Chondrocyte (in vitro differentiated cells): ENCODE data around the gene ACSS3. TPM values are rescaled to one million over a fixed set of nuclear protein-coding genes. Genes with fewer than 3 reads are reported as not detected.

Experiments
- DNase-seq: peaks from one replicate; pipeline ENCODE4 v3.0.0; 2021; ENCODE audit warnings: mixed read lengths, low spot score
- H3K27ac Mint-ChIP-seq: one replicate; pipeline ENCODE4 v1.8.0; 2021; ENCODE audit warnings: mild to moderate bottlenecking, moderate library complexity, mixed read lengths; ENCODE audit not compliant: unreplicated experiment
- H3K27me3 Mint-ChIP-seq: 2 replicates; pipeline ENCODE4 v1.8.0; 2021; ENCODE audit warnings: low read depth, mixed read lengths
- H3K36me3 Mint-ChIP-seq: 2 replicates; pipeline ENCODE4 v1.8.0; 2021; ENCODE audit warnings: low read depth, mixed read lengths
- H3K4me1 Mint-ChIP-seq: 2 replicates; pipeline ENCODE4 v1.8.0; 2021; ENCODE audit warnings: low read depth, mild to moderate bottlenecking, mixed read lengths
- H3K4me3 Mint-ChIP-seq: one replicate; pipeline ENCODE4 v1.8.0; 2021; ENCODE audit warnings: mild to moderate bottlenecking, moderate library complexity, mixed read lengths; ENCODE audit not compliant: unreplicated experiment
- H3K9me3 Mint-ChIP-seq: 2 replicates; pipeline ENCODE4 v1.8.0; 2021; ENCODE audit warnings: low read depth, mixed read lengths
- total RNA-seq: library from RNA; stranded (reverse); gene quantifications from 3 replicates; pipeline ENCODE4 v1.2.1, GENCODE V29; 2021
- TF ChIP-seq, protein P1 (sequence below): fragments of 200-600 bp; sonication (generic); IDR thresholded peaks from 2 replicates; pipeline ENCODE4 v1.5.0; 2021; ENCODE audit warnings: antibody characterized with exemption, mild to moderate bottlenecking, moderate library complexity

The ACSS3 gene
- total RNA-seq, 1 donor from 2014 or later: 2.2 TPM

DNA sequence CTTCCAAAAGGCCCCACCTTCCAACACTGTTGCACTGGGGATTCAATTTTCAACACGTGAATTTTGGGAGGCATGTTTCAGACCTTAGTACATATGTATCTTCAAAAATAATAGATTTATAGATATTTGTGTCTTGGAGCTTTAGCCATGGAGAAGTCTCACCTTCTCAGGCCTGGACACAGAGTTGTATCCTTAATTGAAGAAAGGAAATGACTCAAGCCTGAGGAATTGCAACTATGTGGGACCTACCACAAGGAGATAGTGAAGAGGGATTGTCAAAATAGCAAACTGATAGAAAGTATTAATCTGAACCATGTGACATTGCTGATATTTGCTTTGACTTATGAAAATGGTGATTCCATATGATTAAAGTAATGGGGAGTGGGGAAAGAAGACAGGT lies 89.8 kb downstream of the ACSS3 start:
- H3K36me3 Mint-ChIP-seq: no peaks in the 10 kb centered on the region
- DNase-seq: no peak
- TF ChIP-seq, protein P1, sequence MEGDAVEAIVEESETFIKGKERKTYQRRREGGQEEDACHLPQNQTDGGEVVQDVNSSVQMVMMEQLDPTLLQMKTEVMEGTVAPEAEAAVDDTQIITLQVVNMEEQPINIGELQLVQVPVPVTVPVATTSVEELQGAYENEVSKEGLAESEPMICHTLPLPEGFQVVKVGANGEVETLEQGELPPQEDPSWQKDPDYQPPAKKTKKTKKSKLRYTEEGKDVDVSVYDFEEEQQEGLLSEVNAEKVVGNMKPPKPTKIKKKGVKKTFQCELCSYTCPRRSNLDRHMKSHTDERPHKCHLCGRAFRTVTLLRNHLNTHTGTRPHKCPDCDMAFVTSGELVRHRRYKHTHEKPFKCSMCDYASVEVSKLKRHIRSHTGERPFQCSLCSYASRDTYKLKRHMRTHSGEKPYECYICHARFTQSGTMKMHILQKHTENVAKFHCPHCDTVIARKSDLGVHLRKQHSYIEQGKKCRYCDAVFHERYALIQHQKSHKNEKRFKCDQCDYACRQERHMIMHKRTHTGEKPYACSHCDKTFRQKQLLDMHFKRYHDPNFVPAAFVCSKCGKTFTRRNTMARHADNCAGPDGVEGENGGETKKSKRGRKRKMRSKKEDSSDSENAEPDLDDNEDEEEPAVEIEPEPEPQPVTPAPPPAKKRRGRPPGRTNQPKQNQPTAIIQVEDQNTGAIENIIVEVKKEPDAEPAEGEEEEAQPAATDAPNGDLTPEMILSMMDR: no peak
- H3K9me3 Mint-ChIP-seq: no peaks in the 10 kb centered on the region
- peaks cover 11% of the 10 kb centered on the region for H3K4me1 Mint-ChIP-seq
- no peak overlapping the region for H3K27ac Mint-ChIP-seq
- no peak overlapping the region for H3K4me3 Mint-ChIP-seq
- H3K27me3 Mint-ChIP-seq: no peaks in the 10 kb centered on the region

DNA sequence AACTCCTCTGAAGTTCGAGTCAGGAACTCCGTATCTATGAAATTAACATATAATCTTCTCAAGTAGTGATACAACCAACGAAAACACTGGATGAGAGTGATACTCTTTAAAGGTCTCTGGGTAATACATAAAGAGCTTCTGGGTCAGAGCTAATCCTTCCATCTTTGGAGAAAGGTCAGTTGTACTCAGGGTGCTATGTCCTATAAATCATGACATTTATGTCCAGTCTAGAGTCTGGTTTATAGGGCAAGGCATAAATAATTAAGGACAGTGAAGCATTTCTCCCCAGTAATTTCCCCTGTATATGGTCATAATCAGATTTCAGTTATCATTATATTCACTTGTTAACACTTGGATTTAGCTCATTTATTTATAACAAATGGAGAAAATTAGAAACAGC lies 90.6 kb downstream of the ACSS3 start:
- Mint-ChIP-seq H3K27ac (no peak overlapping the region), H3K36me3 (no peaks in the 10 kb centered on the region), H3K9me3 (no peaks in the 10 kb centered on the region), H3K4me3 (no peak overlapping the region), H3K27me3 (no peaks in the 10 kb centered on the region), H3K4me1 (peaks cover 11% of the 10 kb centered on the region)
- TF ChIP-seq, protein P1: no peak
- DNase-seq: no peak

GRCh38 chr12:81170072-81170471 lies 92.2 kb downstream of the ACSS3 start:
- no peak overlapping the region for H3K4me3 Mint-ChIP-seq
- no peaks in the 10 kb centered on the region for H3K9me3 Mint-ChIP-seq
- H3K27me3 Mint-ChIP-seq: no peaks in the 10 kb centered on the region
- no peaks in the 10 kb centered on the region for H3K36me3 Mint-ChIP-seq
- DNase-seq: no peak
- H3K4me1 Mint-ChIP-seq: peaks cover 11% of the 10 kb centered on the region
- H3K27ac Mint-ChIP-seq: no peak overlapping the region
- TF ChIP-seq, protein P1: no peak

DNA sequence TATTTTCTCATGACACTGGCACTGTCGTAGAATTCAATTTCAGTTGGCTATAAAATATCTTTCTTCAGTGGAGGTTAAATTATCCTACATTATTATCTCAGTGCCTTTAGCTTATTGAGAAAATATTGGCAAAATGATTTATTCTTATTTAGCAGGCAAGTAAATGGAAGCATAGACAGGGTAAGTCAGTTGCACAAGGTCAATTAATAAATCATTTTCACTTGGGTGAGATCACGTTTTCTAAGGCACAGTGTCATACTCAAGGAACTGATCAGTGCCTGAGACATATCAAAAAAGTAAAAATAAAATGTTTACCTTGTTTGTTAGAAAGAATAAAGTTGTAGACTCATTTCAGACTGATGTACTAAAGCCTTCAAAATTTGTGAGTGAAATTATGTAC lies 95.0 kb downstream of the ACSS3 start:
- no peaks in the 10 kb centered on the region for H3K27me3 Mint-ChIP-seq
- no peak for DNase-seq
- peaks cover 13% of the 10 kb centered on the region for H3K36me3 Mint-ChIP-seq
- peaks cover 11% of the 10 kb centered on the region for H3K4me1 Mint-ChIP-seq
- TF ChIP-seq, protein P1: no peak
- H3K27ac Mint-ChIP-seq: no peak overlapping the region
- H3K4me3 Mint-ChIP-seq: no peak overlapping the region
- peaks cover 17% of the 10 kb centered on the region for H3K9me3 Mint-ChIP-seq

GRCh38 chr12:81174664-81175063 lies 96.8 kb downstream of the ACSS3 start:
- H3K4me1 Mint-ChIP-seq: peaks cover 10% of the 10 kb centered on the region
- H3K4me3 Mint-ChIP-seq: no peak overlapping the region
- no peak overlapping the region for H3K27ac Mint-ChIP-seq
- no peaks in the 10 kb centered on the region for H3K27me3 Mint-ChIP-seq
- no peak for DNase-seq
- peaks cover 17% of the 10 kb centered on the region for H3K9me3 Mint-ChIP-seq
- peaks cover 13% of the 10 kb centered on the region for H3K36me3 Mint-ChIP-seq
- TF ChIP-seq, protein P1: no peak
